Measurements from ENCODE around the gene DTX4.

DNA sequence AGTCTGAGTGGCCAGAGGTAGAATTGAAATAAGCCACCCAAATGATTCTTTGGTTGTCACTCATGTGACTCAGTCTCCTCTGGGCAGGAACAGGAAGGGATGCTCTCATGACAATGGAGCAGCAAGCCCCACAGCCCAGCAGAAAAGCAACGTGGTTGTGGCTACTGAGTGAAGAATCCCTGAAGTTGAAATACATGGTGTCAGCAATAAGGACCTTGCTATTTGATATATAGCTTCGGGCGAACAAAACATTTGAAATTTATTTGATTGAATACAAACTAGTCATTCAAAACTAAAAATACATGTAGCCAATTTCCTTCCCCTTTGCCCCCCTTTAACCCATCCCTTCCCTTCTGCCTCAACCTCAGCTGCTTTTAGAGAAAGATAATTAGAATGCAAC, 14.5 kb upstream of the DTX4 start:
- TF ChIP-seq SUZ12 (IDR thresholded peaks at IDR 0.05; ENCODE audit: extremely low read depth, insufficient read depth, insufficient read length) (no peak), ZNF274 (IDR thresholded peaks at IDR 0.05; ENCODE audit: low read depth, low read length) (no peak)

Measured in NT2/D1 (cell line).